GM21717 (cell line): Measurements from ENCODE around the gene G3BP1.
"Not testable (repeated sequence)": the region's sequence is repeated elsewhere in the genome, so short reads cannot be mapped to it uniquely, and the experiment has no call there.

ENCODE experiments used
- ATAC-seq: cut with Tn5 transposase; IDR thresholded peaks from one replicate; pipeline ENCODE4 v1.9.1; 2021; ENCODE audit warnings: mild to moderate bottlenecking, moderate library complexity; ENCODE audit not compliant: unreplicated experiment

The G3BP1 gene

DNA sequence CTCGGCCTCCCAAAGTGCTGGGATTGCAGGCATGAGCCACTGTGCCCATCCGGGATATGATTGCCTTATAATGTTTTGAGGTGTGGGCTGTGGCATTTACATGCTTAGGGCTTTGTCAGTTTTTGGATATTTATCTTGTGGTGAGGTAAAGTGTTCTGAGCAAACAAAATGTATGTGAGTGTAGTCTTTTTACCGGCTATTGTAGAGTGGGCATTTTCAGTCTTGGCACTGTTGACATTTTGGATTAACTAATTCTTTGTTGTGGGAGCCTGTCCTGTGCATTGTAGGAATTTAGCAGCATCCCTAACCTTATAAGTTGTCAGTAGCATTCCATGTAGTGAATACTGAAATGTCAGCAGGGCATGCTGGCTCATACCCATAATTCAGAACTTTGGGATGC, 21.6 kb downstream of the G3BP1 start:
- no peak for ATAC-seq

DNA sequence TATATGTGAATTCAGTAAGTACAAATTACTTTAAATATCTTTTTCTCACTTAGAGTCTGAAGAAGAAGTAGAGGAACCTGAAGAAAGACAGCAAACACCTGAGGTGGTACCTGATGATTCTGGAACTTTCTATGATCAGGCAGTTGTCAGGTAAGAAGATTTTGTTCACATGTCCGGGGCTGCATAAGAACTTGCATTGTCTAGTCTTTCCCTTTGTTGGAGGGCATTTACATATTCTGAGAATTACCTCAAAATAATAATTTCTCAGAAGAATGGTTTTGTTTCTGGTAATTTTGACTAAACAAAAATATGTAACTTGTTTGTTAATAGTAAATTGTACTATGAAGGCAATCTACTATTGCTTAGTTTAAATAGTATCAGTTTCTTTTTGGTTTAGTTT, 23.7 kb downstream of the G3BP1 start:
- no peak for ATAC-seq

DNA sequence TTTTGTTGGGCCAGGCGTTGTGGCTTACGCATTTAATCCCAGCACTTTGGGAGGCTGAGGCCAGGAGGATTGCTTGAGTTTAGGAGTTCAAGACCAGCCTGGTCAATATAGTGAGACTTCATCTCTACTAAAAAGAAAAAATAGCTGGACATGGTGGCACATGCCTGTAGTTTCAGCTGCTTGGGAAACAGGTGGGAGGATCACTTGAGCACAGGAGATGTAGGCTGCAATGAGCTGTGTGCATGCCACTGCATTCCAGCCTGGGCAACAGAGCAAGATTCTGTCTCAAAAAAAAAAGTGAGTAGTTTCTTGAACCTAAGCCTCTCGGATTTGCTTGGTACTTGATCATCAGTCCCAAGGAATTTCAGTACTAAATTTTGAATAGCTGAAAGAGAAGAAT, 26.9 kb downstream of the G3BP1 start:
- no peak for ATAC-seq

DNA sequence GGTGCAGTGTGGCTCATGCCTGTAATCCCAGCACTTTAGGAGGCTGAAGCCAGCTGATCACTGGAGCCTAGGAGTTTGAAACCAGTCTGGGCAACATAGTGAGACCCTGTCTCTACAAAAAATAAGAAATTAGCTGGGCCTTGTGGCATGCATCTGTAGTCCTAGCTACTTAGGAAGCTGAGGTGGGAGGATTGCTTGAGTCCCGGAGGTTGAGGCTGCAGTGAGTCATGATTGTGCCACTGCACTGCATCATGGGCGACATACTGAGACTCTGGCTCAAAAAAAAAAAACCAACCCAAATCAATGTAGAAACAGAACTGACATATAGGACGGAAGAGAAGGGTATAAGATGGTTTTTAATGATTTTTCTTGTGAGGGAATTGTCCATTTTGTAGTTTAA, 27.7 kb downstream of the G3BP1 start:
- no peak for ATAC-seq

DNA sequence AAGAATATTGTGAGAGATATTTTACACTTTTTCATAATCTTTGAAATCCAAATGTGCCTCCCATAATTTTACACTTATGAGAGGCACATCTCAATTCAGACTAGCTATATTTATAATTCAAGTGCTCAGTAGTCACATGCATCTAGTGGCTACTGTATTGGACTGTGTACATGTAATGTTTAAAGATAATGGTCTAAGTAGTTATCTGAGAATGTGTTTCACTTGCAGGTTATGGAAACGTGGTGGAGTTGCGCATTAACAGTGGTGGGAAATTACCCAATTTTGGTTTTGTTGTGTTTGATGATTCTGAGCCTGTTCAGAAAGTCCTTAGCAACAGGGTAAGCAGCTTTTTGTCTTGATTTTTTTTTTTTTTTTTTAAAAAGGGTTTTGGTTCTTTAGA, 28.8 kb downstream of the G3BP1 start:
- ATAC-seq: no peak

DNA sequence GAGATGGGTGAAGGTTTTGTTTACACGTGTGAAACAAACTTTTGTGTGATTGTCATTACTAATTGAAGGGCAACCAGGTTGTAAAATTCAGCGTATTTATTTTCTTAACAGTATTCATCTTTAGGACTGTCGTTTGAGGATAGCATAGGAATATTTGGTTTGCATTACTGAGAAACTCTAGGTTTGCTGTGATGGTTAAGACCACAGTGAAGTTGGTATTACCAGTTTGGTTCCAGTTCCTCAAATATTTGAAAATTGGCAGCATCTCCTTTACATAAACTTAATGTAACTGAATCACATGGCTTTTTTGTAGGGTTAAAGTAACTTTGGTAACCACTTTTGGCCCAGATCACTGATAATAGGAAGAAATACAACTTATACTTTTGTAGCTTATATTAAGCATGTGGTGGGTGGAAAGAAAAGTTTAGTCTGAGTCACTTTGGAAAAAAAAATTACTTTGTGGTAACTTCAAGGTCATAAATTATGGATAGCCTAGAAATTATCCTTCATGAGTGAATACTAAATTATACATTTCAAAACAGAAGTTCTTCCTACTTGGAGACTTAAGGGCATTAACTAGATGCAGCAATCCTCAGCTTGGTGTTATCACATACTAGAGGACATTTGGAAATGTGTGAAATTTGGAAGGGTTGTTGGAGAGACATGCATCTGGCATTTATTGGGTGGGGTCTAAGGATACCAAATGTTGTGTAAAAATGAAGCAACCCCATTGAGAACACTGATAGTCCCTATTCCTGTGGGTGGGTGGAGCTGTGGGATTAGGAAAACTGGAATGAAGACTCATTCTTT, 33.9 kb downstream of the G3BP1 start:
- no peak for ATAC-seq

DNA sequence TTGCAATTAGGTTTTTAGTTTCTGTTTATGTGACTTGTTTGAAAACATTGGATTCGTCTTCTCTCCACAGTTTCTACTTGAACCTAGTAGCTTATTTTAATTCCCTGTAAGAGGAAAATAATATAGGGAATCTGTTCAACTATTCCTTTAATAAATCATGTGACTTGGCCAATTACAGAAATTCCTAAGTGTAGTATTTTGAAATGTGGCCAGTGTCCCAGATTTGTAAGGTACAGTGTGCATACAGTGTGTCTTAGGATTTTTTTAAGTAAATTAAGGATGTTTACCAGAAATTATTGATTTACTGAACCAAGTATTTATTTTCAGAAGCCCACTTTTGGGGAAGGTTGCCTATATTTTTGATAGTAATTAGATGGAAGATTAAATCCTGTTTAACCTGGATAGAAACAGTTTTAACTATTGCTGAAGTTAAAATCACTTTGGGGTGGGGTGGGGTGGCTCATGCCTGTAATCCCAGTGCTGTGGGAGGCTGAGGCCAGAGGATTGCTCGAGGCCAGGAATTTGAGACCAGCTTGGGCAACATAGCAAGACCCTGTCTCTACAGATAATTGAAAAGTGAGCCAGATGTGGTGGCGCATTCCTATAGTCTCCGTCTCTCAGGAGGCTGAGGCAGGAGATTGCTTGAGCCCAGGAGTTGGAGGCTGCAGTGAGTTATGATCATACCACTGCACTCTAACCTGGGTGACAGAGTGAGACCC, 36.9 kb downstream of the G3BP1 start:
- ATAC-seq: no peak

DNA sequence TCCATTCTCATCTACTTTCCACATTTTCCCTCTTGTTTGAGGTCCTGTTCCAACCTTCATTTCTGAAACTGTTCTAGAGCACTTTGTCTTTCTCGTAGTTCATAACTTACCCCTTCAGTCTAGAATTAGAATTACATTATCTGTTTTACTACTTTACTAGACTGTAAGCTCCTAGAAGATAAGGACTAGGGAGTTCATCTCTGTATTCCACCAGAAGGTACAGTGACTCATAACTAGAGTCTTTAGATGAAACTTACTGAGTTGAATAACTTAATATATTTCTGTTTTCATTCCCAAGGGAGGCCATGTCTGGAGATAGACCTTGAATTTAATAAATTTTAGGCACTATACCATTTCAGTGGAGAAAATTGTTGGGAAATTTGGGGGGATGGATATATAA, 38.7 kb downstream of the G3BP1 start:
- no peak for ATAC-seq

DNA sequence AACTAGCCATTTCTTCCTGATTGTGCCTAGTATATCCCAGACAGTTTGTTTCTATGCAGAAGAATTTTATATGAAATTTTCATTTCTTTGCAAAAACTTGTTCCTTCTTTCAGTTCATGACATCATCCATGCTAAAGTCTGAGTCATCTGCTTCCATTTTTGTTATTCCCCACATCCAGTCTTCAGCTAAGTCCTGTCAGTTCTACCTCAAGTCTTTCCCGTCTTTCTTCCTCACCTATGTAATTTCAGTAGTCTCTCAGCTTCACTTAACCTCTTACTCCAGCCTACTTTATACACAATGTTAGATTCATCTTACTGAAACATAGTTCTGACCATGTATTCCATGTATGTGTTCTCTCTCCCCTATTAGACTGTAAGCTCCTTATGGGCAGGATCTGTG, 39.1 kb downstream of the G3BP1 start:
- no peak for ATAC-seq

DNA sequence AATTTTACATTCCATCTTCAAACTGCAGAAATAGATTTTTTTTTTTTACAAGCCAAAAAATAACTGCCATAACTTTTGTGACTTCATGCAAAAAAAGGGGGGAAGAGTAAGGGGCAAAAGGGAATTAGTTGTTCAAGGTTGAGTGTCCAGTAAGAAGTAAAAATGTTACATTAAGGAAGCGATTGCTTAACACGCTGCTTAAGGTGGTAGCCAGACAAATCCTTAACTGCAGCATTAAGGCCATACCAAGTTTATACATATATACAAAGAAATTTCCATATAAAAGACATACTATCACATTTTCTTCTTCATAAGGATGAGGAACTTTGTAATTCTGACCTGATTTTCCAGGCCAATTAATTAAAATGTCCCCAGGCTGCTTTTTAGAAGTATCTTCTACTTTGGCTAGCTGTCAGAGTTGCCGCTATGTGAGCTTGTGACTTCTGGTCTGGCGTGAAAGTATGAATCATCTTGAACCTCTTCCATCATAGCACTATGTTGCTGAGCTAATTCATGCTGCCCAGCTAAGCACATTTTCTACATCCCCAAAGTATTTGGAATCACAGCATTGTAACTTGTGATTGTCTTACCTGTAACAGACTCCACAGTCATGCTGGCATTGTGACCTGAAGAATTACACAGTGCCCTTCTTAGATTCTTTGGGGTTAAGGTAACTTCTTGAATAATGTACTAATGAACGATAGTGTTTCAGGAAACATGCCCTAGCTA, 40.0 kb downstream of the G3BP1 start:
- no peak for ATAC-seq

DNA sequence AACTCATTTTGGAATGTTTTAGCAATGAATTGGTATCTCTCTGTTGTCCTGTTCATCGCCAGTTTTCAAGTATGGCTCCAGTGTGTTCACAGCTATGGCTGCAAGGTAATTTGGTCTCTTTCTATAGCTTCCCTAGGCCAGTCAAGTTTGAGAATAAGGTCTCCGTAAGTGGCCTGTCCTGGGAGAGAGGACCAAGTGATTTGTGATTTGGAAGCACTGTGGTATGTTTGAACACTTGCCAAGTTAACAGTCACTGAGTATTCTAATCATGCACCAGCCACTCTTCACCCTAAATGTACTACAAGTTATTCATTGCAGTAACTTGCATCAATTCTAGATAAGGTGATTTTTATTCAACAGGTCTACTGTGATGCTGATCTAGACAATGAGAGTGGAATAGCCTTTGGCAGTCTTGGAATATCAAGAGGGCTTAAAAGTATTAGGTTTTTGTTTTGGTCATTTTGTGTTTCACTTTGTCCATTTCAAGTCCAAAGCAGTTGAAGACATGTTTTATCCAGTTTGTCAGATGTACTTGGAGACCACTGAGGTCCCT, 41.1 kb downstream of the G3BP1 start:
- ATAC-seq: no peak

DNA sequence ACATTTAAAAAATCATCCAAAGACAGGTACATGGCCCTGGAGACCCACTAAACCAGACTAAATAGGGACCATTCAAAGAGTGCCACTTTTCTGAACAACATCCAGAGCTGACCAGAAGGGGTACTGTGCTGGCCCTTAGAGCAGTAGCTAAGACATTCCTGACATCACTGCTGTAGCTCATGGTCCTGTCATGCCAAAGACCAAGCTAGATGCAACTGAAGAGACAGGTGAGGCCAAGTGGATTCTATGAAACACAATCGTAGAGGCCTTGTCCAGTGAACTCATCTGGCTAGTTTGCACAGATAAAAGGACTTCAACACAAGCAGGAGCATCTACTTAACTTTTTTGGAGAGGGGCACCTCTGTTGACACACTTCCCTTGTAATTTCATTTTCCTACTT, 43.3 kb downstream of the G3BP1 start:
- no peak for ATAC-seq

DNA sequence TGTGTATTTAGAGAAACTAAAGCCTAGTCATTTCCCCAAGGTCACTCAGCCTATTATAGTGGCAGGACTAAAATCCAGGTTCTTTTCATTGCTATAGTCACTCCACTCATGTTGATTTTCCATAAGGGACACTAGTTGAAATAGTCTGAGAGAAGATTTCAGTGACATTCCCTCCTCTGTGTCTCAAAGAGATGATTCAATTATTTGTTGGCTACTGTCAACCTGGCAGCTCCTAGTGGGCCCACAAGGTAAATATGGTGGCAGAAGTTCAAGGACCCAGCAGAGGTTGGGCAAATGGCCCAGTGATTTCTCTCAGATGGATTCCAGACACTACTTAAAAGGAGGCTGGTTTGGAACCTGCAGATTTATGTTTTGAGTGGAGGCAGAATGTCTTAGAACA, 48.1 kb downstream of the G3BP1 start:
- no peak for ATAC-seq

DNA sequence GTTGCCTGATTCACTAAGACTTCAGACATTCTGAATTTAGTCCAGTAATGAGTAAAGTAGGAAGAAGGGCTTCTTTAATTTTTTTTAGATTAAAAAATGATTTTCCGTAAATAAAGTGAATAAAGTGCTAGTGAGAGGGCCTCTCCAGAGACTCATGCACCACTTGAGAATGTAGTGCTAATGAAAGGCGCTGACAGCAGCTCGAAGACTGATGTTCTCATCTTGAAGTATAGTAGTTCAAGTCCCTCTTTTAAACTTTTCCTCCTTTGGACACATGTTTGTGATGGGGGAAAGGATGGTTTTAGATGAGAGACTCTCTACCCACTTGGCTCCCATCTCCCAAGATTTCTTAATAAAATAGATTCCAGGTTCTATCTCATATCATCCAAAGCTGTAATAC, 48.5 kb downstream of the G3BP1 start:
- no peak for ATAC-seq

DNA sequence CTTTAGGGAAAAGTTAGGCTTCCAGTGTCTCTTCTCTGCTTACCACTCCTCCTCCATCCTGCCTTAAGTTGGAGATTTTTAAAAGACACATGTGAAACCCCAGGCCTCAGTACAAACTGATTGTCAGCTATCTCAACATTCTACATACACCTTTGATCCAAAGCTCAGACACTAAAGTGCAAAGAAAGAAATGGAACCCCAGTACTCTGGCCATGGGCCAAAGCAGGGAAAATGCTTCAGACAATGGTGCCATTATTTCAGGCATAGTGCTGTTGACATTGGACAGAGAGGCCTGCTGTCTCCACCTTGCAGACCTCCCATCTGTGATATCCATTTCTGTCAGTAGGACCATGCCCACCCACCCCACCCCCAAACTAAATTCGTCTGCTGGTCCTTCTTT, 49.1 kb downstream of the G3BP1 start:
- ATAC-seq: no peak

DNA sequence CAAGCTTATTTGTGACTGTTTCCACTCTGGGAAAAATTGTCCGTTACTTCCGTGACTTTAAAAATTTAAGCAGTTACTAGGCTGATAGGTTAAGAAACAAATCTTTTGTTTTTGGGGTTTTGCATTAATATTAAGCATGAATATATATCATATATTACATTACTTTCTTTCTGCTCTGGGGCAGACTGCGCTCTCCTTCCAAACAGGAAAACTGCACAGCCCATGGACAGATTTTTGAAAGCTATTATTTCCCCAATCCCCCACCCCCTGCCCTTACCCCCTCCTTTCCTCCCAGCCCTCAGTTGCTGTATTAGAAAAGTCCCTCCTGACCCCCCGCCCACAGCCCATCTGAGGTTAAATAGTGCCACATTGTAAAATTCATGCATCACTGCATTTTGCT, 50.4 kb downstream of the G3BP1 start:
- ATAC-seq: no peak

DNA sequence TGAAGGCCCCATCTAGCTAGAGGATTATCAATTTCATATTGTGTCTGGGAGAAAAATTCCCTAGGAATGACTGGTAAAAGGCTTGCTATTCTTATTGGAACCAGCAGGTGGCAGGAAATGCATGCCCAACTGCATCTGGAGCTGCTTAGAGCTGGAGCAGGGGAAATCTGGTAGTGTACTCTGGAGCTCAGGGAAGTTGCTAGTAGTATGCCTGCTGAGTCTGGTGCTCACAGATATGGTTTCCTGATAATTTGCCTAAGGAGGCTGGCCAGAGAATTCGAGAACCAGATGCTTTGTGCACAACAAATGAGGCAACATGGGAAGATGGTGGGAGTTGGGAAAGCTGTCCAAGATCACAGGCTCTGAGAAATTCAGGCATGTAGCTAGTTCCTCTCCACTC, 53.7 kb downstream of the G3BP1 start:
- peak; percentile 60 for ATAC-seq

DNA sequence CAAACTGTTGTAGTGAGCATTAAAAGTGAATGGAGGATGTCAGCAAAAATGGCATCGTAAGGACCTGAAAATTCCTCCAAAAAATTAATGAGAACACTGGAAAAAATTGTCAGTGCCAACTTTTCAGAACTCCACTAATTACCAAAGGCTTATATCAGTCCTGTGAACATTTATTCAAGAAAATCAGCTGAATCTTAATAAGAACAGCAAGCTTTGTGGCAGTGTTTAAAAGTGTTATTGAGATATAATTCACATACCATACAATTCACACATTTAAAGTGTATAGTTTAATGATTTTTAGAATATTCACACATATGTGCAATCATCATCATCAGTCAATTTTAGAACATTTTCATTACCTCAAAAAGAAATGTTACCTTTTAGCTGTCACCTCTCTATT, 57.6 kb downstream of the G3BP1 start:
- no peak for ATAC-seq

DNA sequence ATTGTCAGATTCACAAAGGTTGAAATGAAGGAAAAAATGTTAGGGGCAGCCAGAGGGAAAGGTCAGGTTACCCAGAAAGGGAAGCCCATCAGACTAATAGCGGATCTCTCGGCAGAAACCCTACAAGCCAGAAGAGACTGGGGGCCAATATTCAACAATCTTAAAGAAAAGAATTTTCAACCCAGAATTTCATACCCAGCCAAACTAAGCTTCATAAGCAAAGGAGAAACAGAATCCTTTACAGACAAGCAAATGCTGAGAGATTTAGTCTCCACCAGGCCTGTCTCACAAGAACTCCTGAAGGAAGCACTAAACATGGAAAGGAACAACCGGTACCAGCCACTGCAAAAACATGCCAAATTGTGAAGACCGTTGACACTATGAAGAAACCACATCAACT, 61.1 kb downstream of the G3BP1 start:
- ATAC-seq: not testable (repeated sequence)

DNA sequence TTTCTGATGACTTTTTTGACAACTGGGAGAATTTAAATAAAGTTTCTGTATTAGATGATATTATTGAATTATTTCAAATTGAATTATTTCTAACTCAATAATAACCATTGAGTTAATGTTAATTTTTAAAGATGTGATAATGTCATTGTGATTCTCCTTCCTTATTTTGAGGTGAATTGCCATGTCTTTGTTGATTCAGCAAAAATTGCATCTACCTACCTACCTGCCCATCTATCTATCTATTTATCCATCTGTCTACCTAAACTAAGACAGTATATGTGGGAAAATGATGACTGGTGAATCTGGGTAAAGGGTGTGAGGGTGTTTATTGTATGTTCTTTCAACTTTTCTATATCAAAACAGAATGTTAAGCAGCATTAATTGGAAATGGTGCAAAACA, 75.0 kb downstream of the G3BP1 start:
- no peak for ATAC-seq

DNA sequence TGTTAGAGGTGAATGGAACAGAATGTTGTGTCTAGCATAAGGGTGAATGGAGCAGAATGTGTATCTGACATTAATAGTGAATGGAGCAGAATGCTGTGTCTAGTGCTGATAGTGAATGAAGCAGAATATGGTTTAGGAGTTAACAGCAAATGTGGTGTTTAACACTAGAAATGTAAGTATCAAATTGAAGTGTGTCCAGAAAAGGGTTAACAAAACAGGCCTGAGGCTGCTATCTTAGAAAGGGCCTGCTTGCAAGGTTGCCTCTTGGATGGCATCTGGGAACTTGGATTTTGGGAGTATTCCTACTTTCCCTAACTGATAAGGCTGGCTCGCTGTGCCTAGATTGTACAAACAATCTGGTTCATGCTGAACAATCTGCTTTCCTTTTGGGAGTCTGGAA, 76.1 kb downstream of the G3BP1 start:
- ATAC-seq: no peak

DNA sequence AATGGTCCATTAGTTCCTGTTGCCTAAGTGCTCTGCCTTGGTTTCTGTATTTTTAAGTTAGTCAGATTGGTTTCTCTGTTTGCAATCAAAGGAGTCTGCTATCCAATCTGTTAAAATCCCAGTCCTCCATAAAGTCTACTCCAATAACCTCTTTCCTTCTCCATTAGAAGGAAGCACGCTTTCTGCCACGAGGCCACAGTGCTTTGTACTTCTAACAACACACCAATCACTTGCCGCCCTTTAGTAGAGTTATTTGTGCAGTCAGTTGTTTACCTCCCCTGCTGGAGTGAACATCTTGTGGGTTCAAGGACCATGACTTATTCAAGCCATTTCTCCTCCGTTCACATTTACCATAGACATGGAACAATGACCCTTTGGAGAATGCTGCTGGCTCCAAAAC, 83.9 kb downstream of the G3BP1 start:
- ATAC-seq: no peak
